Large intestine (tissue), 3 donors: Measurements from ENCODE around the gene COL27A1. TPM values are rescaled to one million over a fixed set of nuclear protein-coding genes. Genes with fewer than 3 reads are reported as not detected.
"Not testable (repeated sequence)": the region's sequence is repeated elsewhere in the genome, so short reads cannot be mapped to it uniquely, and the experiment has no call there.

Source experiments
- DNase-seq, 2 donors: peaks; one replicate each; pipeline versions ENCODE4 v3.0.0 to v3.0.0-alpha.2; 2013
- H3K27ac ChIP-seq: one replicate; pipeline ENCODE4 v1.5.1; 2013; ENCODE audit warnings: low read length
- H3K27me3 ChIP-seq: 2 replicates; pipeline ENCODE4 v1.6.1; 2013; ENCODE audit warnings: low read length; ENCODE audit not compliant: control insufficient read depth, insufficient read depth
- H3K36me3 ChIP-seq: 2 replicates; pipeline ENCODE4 v1.6.1; 2013; ENCODE audit warnings: low read length; ENCODE audit not compliant: control insufficient read depth, insufficient read depth
- H3K4me1 ChIP-seq: one replicate; pipeline ENCODE4 v1.6.1; 2013; ENCODE audit warnings: low read length; ENCODE audit not compliant: control insufficient read depth, insufficient read depth
- H3K4me3 ChIP-seq: one replicate; pipeline ENCODE4 v1.5.1; 2013; ENCODE audit warnings: low read length
- H3K9me3 ChIP-seq: one replicate; pipeline ENCODE4 v1.6.1; 2013; ENCODE audit warnings: mild to moderate bottlenecking, low read depth, low read length, moderate library complexity; ENCODE audit not compliant: control insufficient read depth
- WGBS: methylation state at CpG from one replicate; pipeline ENCODE4 v1.1.5; 2013; ENCODE audit warnings: low lambda C conversion rate; ENCODE audit not compliant: insufficient coverage; 5-methylcytosine and 5-hydroxymethylcytosine counted together
- polyA plus RNA-seq: library from polyadenylated mRNA; unstranded; fragments of 120-200 nt; gene quantifications from one replicate; pipeline ENCODE4 v1.2.1, GENCODE V29; 2013

The COL27A1 gene
- polyA plus RNA-seq, 1 donor = 117 TPM

- not testable (repeated sequence) for H3K4me3 ChIP-seq, H3K36me3 ChIP-seq, H3K4me1 ChIP-seq, H3K27ac ChIP-seq, DNase-seq, H3K27me3 ChIP-seq, H3K9me3 ChIP-seq
- no CpG with 5 or more reads among the region's 3 CpGs for WGBS
Observed at GRCh38 chr9:114325684-114326254, 170.4 kb downstream of the COL27A1 start.

GRCh38 chr9:114327749-114328148, 172.4 kb downstream of the COL27A1 start:
- H3K27ac ChIP-seq = no peak overlapping the region
- H3K4me3 ChIP-seq = no peak overlapping the region
- H3K9me3 ChIP-seq = no peaks in the 10 kb centered on the region
- DNase-seq = no peak
- H3K36me3 ChIP-seq = no peaks in the 10 kb centered on the region
- no peaks in the 10 kb centered on the region for H3K4me1 ChIP-seq
- H3K27me3 ChIP-seq = no peaks in the 10 kb centered on the region
- no CpG with 5 or more reads among the region's 8 CpGs for WGBS

GRCh38 chr9:114328357-114328820, 173.1 kb downstream of the COL27A1 start:
- not testable (repeated sequence) for H3K27ac ChIP-seq, H3K36me3 ChIP-seq, H3K27me3 ChIP-seq, H3K4me3 ChIP-seq, H3K4me1 ChIP-seq, H3K9me3 ChIP-seq
- DNase-seq = peak in 1 of 2 donors; percentile 31
- WGBS = 37% methylated on average over 2 of the region's 10 CpGs

GRCh38 chr9:114328937-114329624, 173.7 kb downstream of the COL27A1 start:
- H3K27ac ChIP-seq, DNase-seq, H3K4me3 ChIP-seq, H3K9me3 ChIP-seq, H3K27me3 ChIP-seq, H3K36me3 ChIP-seq, H3K4me1 ChIP-seq: not testable (repeated sequence)
- WGBS = no CpG with 5 or more reads among the region's 12 CpGs

- not testable (repeated sequence) for H3K4me3 ChIP-seq, H3K27ac ChIP-seq, DNase-seq, H3K4me1 ChIP-seq, H3K27me3 ChIP-seq, H3K9me3 ChIP-seq, H3K36me3 ChIP-seq
- WGBS = no CpG with 5 or more reads among the region's 10 CpGs
Observed at GRCh38 chr9:114329625-114330022, 174.3 kb downstream of the COL27A1 start, which contains the start of gene ORM2. Gene ORM2 (plus strand): TSS chr9:114329869. CDS start chr9:114329905, 36 bp downstream.

GRCh38 chr9:114330636-114331035, 175.3 kb downstream of the COL27A1 start:
- no peak for DNase-seq
- Histone ChIP-seq H3K27ac (no peak overlapping the region), H3K9me3 (no peaks in the 10 kb centered on the region), H3K27me3 (no peaks in the 10 kb centered on the region), H3K36me3 (peaks cover 2% of the 10 kb centered on the region), H3K4me1 (no peaks in the 10 kb centered on the region), H3K4me3 (no peak overlapping the region)
- WGBS = 80% methylated on average over 1 of the region's 10 CpGs

- no CpG with 5 or more reads among the region's 19 CpGs for WGBS
Observed at GRCh38 chr9:114331229-114332195, 176.2 kb downstream of the COL27A1 start.

GRCh38 chr9:114332474-114333040, 177.2 kb downstream of the COL27A1 start:
- H3K9me3 ChIP-seq, DNase-seq, H3K27me3 ChIP-seq, H3K4me1 ChIP-seq, H3K27ac ChIP-seq, H3K4me3 ChIP-seq: not testable (repeated sequence)
- peaks cover 10% of the 10 kb centered on the region for H3K36me3 ChIP-seq
- no CpG with 5 or more reads among the region's 4 CpGs for WGBS

More at GRCh38 chr9:114331229-114332195, 176.2 kb downstream of the COL27A1 start:
- H3K4me3 ChIP-seq, H3K27ac ChIP-seq, H3K36me3 ChIP-seq, H3K27me3 ChIP-seq, H3K9me3 ChIP-seq, DNase-seq, H3K4me1 ChIP-seq: not testable (repeated sequence)

GRCh38 chr9:114333718-114334117, 178.4 kb downstream of the COL27A1 start:
- H3K4me1 ChIP-seq, H3K9me3 ChIP-seq, DNase-seq, H3K4me3 ChIP-seq, H3K27me3 ChIP-seq, H3K27ac ChIP-seq: not testable (repeated sequence)
- WGBS = no CpG with 5 or more reads among the region's 4 CpGs
- peaks cover 22% of the 10 kb centered on the region for H3K36me3 ChIP-seq

- no peaks in the 10 kb centered on the region for H3K27me3 ChIP-seq
- H3K36me3 ChIP-seq = peaks cover 29% of the 10 kb centered on the region
- no CpG with 5 or more reads among the region's 9 CpGs for WGBS
Observed at GRCh38 chr9:114334490-114334889, 179.2 kb downstream of the COL27A1 start.

More at GRCh38 chr9:114334490-114334889, 179.2 kb downstream of the COL27A1 start:
- no peak for DNase-seq
- Histone ChIP-seq H3K4me3 (no peak overlapping the region), H3K4me1 (no peaks in the 10 kb centered on the region), H3K27ac (no peak overlapping the region), H3K9me3 (no peaks in the 10 kb centered on the region)
